ENCODE measurements around the gene MACROD1. TPM values are rescaled to one million over a fixed set of nuclear protein-coding genes. Genes with fewer than 3 reads are reported as not detected.

Gene MACROD1
- total and polyA plus RNA-seq, 2 of the 13 experiments (the other 11 are each of a cell fraction or from before 2014, with no cell fraction given), result 23.1 to 34.5 TPM

DNA sequence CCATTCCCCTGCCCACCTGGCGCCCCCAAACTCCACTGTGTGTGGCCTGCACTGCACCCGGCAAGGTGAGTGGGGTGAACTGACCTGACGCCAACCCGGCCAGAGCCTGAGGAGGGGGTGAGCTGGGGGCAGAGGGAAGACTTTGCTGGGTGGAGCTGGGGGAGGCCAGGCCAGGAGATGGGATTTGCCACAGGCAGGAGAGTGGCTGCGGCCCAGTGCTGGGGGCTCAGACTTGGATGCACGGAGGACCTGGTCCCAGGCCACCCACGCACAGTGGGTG, 148.0 kb downstream of the MACROD1 start:
- peaks cover 10% of the 10 kb centered on the region for H3K4me1 ChIP-seq (ENCODE audit: insufficient read depth, low read length)
- H3K4me3 ChIP-seq (replicated peaks in 1 of 3; ENCODE audit: insufficient read depth in 1 of 3, low read depth in 2 of 3, low read length in 3 of 3), result no peak overlapping the region
- H4K20me1 ChIP-seq (ENCODE audit: insufficient read depth, low read length), result peaks cover 11% of the 10 kb centered on the region; the same call in 1 of the 2 replicates
- WGBS (ENCODE audit: low lambda C conversion rate), result no CpG with 5 or more reads among the region's 7 CpGs
- H2AFZ ChIP-seq (ENCODE audit: low read length), result no peak overlapping the region
- no peaks in the 10 kb centered on the region for H3K9me3 ChIP-seq (ENCODE audit: low read length)
- no peaks in the 10 kb centered on the region for H3K36me3 ChIP-seq (replicated peaks in 1 of 2; ENCODE audit: control insufficient read depth in 1 of 2, insufficient read depth in 2 of 2, low read length in 2 of 2)
- BruUV-seq (replicated peaks), result no TSS peak
- DNase-seq (ENCODE audit: low spot score) (no peak), ATAC-seq (no peak), FAIRE-seq (no peak)
- in situ Hi-C loops (cut with HindIII; ENCODE audit: extremely low pct_ligation_motif_present, low pct_unique_long_range_greater_than_20kb) (no loop called here), intact Hi-C loops (cut with micrococcal nuclease; ENCODE audit: unreplicated experiment) (no loop called here)
- CTCF ChIA-PET (ENCODE audit: low intra/inter-chr PET ratio, low total read pairs), result no interaction called here
- H3K79me2 ChIP-seq (ENCODE audit: insufficient read depth, low read length), result no peaks in the 10 kb centered on the region
- H3K27ac ChIP-seq (ENCODE audit: extremely low read length, insufficient read depth, low read length), result no peak overlapping the region
- 0 out of 2 replicates have a peak, but pooled peaks have one; percentile 12 for TF ChIP-seq HNRNPL (IDR thresholded peaks at IDR 0.05; ENCODE audit: low read depth, low read length)
- no peak for TF ChIP-seq NBN (conservative IDR thresholded peaks at IDR 0.05)
- TF ChIP-seq ZNF746 (CRISPR knock-in tag; IDR thresholded peaks at IDR 0.05), result no peak
- TF ChIP-seq, protein P1, sequence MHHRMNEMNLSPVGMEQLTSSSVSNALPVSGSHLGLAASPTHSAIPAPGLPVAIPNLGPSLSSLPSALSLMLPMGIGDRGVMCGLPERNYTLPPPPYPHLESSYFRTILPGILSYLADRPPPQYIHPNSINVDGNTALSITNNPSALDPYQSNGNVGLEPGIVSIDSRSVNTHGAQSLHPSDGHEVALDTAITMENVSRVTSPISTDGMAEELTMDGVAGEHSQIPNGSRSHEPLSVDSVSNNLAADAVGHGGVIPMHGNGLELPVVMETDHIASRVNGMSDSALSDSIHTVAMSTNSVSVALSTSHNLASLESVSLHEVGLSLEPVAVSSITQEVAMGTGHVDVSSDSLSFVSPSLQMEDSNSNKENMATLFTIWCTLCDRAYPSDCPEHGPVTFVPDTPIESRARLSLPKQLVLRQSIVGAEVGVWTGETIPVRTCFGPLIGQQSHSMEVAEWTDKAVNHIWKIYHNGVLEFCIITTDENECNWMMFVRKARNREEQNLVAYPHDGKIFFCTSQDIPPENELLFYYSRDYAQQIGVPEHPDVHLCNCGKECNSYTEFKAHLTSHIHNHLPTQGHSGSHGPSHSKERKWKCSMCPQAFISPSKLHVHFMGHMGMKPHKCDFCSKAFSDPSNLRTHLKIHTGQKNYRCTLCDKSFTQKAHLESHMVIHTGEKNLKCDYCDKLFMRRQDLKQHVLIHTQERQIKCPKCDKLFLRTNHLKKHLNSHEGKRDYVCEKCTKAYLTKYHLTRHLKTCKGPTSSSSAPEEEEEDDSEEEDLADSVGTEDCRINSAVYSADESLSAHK (CRISPR knock-in tag; IDR thresholded peaks at IDR 0.05; ENCODE audit: borderline replicate concordance), result no peak
- POLR2A ChIA-PET, result no interaction called here
- H3K4me2 ChIP-seq (ENCODE audit: low read depth, low read length), result no peak overlapping the region
- no peak overlapping the region for H3K9ac ChIP-seq (ENCODE audit: insufficient read depth, low read depth, low read length)
- no peaks in the 10 kb centered on the region for H3K27me3 ChIP-seq (ENCODE audit: control insufficient read depth in 1 of 2, insufficient read depth in 2 of 2, low read length in 2 of 2)

DNA sequence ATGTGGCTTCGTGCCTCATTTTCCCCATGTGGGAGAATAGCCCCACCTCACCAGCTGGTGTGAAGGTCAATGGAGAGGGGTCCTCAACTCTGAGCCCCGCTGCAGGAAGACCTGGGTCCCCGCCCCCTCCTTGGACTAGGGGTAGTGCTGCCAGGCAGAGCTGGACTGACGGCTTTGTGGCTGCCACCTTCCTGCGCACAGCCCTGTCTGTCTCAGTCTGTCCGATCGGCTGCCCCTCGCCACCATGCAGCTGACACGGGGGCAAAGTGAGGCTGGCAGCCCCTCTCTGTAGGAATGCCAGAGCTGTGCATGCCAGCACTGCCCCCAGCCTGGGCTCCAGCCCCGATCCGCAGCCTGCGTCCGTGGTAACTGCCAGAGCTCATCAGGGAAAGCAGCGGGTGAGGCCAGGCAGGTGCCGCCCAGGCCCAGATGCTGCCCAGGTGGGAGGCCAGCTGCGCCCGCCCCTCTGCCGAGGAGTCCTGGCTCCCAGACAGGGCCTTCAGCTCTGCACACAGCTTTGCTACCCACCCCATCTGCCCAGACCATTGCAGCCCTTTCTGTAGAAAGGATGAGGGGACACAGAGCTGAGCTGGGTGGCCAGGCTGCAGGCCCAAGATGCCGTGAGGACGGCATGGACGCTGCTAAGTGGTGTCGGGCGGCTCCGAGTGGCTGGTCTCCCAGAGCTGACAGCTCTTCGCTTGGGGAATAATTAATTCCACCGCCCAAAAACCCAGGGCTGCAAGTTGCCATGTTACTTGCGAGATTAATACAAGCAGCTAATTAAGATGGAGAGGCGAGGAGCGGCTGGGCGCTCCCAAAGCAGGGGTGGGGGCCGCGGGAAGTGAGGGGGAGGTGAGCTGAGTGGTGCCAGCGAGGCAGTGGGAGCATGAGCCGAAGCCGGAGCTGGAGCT, 149.7 kb downstream of the MACROD1 start:
- WGBS (ENCODE audit: low lambda C conversion rate), result 84% methylated on average over 18 of the region's 35 CpGs
- DNase-seq (ENCODE audit: low spot score) (no peak), ATAC-seq (no peak), FAIRE-seq (no peak)
- in situ Hi-C loops (cut with HindIII; ENCODE audit: extremely low pct_ligation_motif_present, low pct_unique_long_range_greater_than_20kb), result no loop called here
- H3K27me3 ChIP-seq (ENCODE audit: control insufficient read depth in 1 of 2, insufficient read depth in 2 of 2, low read length in 2 of 2), result no peaks in the 10 kb centered on the region
- intact Hi-C loops (cut with micrococcal nuclease; ENCODE audit: unreplicated experiment), result no loop called here
- H4K20me1 ChIP-seq (ENCODE audit: insufficient read depth, low read length), result 0 out of 2 replicates have a peak, but pooled peaks cover 4% of the 10 kb centered on the region
- H3K4me1 ChIP-seq (ENCODE audit: insufficient read depth, low read length), result no peaks in the 10 kb centered on the region
- no peak overlapping the region for H2AFZ ChIP-seq (ENCODE audit: low read length)
- H3K36me3 ChIP-seq (replicated peaks in 1 of 2; ENCODE audit: control insufficient read depth in 1 of 2, insufficient read depth in 2 of 2, low read length in 2 of 2), result no peaks in the 10 kb centered on the region
- H3K9ac ChIP-seq (ENCODE audit: insufficient read depth, low read depth, low read length), result no peak overlapping the region
- CTCF ChIA-PET (ENCODE audit: low intra/inter-chr PET ratio, low total read pairs), result no interaction called here
- no peaks in the 10 kb centered on the region for H3K79me2 ChIP-seq (ENCODE audit: insufficient read depth, low read length)
- no peak overlapping the region for H3K4me2 ChIP-seq (ENCODE audit: low read depth, low read length)
- H3K27ac ChIP-seq (ENCODE audit: extremely low read length, insufficient read depth, low read length), result no peak overlapping the region
- no peaks in the 10 kb centered on the region for H3K9me3 ChIP-seq (ENCODE audit: low read length)
- BruUV-seq (replicated peaks), result no TSS peak
- no peak overlapping the region for H3K4me3 ChIP-seq (replicated peaks in 1 of 3; ENCODE audit: insufficient read depth in 1 of 3, low read depth in 2 of 3, low read length in 3 of 3)
- POLR2A ChIA-PET, result no interaction called here
- TF ChIP-seq, protein P2, sequence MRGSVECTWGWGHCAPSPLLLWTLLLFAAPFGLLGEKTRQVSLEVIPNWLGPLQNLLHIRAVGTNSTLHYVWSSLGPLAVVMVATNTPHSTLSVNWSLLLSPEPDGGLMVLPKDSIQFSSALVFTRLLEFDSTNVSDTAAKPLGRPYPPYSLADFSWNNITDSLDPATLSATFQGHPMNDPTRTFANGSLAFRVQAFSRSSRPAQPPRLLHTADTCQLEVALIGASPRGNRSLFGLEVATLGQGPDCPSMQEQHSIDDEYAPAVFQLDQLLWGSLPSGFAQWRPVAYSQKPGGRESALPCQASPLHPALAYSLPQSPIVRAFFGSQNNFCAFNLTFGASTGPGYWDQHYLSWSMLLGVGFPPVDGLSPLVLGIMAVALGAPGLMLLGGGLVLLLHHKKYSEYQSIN (CRISPR knock-in tag; IDR thresholded peaks at IDR 0.05; ENCODE audit: borderline replicate concordance), result no peak
- TF ChIP-seq ZSCAN21 (CRISPR knock-in tag; IDR thresholded peaks at IDR 0.05; ENCODE audit: borderline replicate concordance) (no peak), HOXA3 (CRISPR knock-in tag; IDR thresholded peaks at IDR 0.05) (no peak), GZF1 (CRISPR knock-in tag; IDR thresholded peaks at IDR 0.05) (no peak), PTBP1 (IDR thresholded peaks at IDR 0.05; ENCODE audit: low read depth, low read length, poor library complexity, severe bottlenecking) (no peak)
- TF ChIP-seq, protein P3, sequence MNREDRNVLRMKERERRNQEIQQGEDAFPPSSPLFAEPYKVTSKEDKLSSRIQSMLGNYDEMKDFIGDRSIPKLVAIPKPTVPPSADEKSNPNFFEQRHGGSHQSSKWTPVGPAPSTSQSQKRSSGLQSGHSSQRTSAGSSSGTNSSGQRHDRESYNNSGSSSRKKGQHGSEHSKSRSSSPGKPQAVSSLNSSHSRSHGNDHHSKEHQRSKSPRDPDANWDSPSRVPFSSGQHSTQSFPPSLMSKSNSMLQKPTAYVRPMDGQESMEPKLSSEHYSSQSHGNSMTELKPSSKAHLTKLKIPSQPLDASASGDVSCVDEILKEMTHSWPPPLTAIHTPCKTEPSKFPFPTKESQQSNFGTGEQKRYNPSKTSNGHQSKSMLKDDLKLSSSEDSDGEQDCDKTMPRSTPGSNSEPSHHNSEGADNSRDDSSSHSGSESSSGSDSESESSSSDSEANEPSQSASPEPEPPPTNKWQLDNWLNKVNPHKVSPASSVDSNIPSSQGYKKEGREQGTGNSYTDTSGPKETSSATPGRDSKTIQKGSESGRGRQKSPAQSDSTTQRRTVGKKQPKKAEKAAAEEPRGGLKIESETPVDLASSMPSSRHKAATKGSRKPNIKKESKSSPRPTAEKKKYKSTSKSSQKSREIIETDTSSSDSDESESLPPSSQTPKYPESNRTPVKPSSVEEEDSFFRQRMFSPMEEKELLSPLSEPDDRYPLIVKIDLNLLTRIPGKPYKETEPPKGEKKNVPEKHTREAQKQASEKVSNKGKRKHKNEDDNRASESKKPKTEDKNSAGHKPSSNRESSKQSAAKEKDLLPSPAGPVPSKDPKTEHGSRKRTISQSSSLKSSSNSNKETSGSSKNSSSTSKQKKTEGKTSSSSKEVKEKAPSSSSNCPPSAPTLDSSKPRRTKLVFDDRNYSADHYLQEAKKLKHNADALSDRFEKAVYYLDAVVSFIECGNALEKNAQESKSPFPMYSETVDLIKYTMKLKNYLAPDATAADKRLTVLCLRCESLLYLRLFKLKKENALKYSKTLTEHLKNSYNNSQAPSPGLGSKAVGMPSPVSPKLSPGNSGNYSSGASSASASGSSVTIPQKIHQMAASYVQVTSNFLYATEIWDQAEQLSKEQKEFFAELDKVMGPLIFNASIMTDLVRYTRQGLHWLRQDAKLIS (CRISPR knock-in tag; IDR thresholded peaks at IDR 0.05), result no peak

All from HepG2 (cell line).